Measurements from ENCODE around the gene RHEB.

GRCh38 chr7:151511946-151512345, 7.7 kb downstream of the RHEB start:
- TF ChIP-seq CTCF (IDR thresholded peaks at IDR 0.05), result no peak
- TF ChIP-seq POLR2A (IDR thresholded peaks at IDR 0.05), result no peak
